HG03196 (cell line): Measurements from ENCODE around the gene KLRD1.
A peak's percentile ranks its signal among the peaks of the same experiment; 100 is the strongest.
"Not testable (repeated sequence)": the region's sequence is repeated elsewhere in the genome, so short reads cannot be mapped to it uniquely, and the experiment has no call there.

Experiments used
- ATAC-seq: cut with Tn5 transposase; IDR thresholded peaks from one replicate; pipeline ENCODE4 v1.9.1; 2021; ENCODE audit not compliant: unreplicated experiment

Gene KLRD1

DNA sequence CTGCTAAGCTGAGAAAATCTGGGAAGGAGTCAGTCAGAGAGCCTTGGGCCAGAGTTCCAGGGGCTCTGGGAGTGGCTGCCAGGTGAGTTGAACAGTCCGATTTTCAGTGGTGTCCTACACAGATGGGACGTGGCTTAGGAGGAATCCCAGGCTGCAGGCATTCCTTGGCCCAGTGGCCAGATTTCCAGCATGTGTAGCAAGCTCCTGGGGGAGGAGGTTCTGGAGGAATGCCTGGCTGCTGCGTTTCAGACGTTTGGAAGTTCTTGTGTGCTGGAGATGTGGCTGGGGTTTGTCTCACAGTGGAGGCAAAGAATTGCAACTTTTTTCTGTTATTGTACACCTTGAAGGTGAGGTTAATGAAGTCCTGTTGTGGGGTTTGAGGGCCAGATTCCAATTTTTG is 28.5 kb downstream of the KLRD1 start:
- ATAC-seq, result not testable (repeated sequence)

GRCh38 chr12:10338470-10338869 is 30.8 kb downstream of the KLRD1 start:
- not testable (repeated sequence) for ATAC-seq

DNA sequence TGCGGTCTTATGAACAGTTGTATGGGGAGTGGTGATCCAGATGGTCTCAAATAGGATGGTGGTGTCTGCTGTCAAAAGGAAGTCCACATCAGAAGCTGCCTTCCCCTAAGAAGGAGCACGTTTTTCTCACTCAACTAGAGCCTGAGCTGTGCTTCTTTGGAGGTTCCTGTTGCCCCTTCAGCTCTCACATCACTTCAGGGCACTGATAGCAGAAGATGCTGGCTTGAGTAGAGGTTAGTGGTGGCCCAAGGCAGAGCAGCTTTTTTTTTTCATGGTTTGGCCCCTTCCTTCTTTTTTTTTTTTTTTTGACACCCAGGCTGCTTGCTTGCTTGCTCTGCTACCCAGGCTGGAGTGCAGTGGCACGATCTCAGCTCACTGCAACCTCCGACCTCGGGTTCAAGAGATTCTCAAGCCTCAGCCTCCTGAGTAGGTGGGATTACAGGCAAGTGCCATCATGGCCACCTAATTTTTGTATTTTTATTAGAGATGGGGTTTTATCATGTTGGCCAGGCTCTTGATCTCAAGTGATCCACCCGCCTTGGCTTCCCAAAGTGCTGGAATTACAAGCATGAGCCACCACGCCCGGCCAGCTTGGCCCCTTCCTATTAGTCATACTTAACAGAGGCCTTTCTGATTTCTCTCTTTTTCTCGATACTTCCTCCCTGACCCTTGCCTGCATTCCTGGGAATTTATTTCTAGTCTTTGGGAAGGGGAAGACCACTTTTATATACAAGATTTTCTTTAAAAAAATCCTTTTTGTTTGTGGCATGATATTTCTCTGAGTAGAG is 31.6 kb downstream of the KLRD1 start:
- ATAC-seq, result no peak

- not testable (repeated sequence) for ATAC-seq
Observed at GRCh38 chr12:10340946-10341345, 33.3 kb downstream of the KLRD1 start.

GRCh38 chr12:10341892-10342509 is 34.3 kb downstream of the KLRD1 start:
- no peak for ATAC-seq

GRCh38 chr12:10351457-10351856 is 43.8 kb downstream of the KLRD1 start:
- ATAC-seq, result not testable (repeated sequence)

- ATAC-seq, result no peak
Observed at GRCh38 chr12:10354071-10354470, 46.4 kb downstream of the KLRD1 start.

- ATAC-seq, result no peak
Observed at GRCh38 chr12:10354502-10354901, 46.8 kb downstream of the KLRD1 start.

GRCh38 chr12:10358131-10358530 is 50.5 kb downstream of the KLRD1 start:
- no peak for ATAC-seq

DNA sequence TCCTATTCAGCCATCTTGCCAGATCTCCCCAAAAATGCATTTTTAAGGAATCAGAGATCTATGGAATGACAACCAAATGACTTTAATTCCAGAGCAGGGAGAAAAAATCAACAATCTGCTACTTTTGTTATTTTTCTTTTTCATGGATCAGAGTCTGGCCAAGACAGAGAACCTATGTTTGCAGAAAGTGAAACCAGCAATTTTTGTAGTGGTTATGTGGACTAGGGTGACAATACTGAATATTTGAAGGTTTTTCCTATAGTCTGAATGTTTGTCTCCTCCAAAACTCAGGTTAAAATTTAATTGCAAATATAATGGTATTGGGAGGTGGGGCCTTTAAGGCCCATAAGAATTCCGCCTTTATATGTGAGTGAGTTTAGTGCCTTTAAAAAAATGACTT is 51.3 kb downstream of the KLRD1 start:
- ATAC-seq, result no peak

DNA sequence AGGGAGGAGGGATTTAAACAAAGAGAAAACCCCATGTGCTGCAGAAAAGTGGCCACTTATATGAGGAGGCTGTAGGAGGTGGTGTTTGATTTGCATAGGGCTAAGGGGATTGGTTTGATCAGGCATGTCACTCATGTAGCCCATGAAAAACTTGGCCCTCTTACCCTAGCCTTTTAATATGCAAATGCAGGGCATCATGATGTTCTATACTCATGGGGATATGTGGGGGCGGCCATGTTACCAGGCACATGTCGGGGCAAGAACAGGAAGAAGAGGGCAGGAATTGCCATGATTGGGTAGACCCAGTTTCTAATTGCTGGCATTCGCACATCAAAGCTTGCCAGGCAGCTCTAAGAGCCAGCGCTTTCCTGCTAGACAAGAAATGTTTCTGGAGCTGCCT is 53.4 kb downstream of the KLRD1 start:
- ATAC-seq, result no peak

DNA sequence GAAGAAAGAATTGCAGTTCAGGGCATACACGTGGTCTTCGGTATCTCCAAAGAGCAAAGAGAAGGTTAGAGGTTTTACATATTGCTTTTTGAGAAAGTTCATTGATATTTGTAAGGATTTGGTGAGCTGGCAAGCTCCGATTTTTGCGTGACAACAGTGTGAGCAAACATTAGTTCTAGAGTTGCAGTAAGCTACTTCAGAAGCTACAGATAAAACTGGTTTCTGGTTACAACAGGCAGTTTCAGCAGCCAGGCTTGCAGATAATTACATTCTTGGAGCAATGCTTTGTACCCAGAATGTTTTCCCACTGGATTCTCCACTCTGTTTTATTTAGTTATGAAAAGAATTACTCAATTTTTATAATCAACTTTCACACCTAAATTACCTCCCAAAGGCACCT is 54.0 kb downstream of the KLRD1 start:
- no peak for ATAC-seq

DNA sequence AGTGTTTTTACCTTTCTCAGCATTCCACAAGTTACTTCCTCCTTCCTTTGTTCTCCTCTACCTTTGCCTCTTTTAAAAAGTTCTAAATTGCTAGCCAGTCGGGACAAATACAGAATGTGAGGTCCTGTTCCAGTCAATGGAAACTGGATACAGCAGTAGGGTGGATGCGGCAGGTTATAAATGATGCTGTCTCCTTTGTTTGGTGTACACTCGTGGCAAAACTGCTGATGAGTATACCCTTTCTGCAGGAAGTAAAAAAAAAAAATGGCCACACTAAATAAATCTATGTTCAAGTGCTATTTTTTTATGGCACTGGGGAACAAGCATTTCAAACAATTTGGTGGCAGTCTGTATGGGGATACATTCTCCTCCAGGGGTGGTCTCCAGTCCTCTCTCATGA is 54.7 kb downstream of the KLRD1 start:
- no peak for ATAC-seq

DNA sequence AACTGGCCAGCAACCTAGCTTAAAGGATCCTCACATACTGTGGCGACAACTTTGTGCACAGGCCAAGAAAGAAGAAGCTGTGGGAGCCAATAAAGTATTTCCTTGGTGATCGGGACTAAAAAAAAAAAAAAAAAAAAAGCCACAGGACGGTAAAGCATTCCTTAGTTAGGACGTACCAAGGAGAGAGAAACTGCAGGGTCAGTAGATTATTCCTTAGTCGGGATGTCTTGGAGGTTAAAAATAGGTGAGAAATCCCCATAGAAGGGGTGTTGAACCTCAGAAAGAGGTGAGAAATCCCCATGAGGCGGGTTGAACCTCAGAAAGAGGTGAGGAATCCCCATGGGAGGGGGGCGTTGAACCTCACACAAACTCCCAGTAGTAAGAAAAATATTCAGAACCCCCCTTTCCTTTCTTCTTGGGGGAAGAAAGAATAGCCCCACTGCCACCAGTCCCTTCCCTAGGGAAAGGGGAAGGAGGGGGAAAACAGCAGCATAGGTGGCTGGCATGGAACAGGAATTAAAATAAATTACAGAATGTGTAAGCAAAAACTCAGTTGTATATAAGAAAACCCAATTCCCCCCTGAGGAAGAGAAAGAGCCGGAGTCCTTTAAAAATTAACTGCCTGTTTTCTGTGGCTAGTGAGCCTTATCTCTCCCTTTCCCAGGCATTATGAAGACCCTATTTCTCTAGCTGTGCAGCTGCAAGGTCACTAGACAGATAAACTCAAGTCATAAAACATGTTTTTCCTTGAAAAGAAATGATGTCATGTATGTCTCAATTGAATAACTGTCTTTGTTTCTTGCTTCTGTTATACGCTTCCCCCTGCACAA is 55.4 kb downstream of the KLRD1 start:
- no peak for ATAC-seq

DNA sequence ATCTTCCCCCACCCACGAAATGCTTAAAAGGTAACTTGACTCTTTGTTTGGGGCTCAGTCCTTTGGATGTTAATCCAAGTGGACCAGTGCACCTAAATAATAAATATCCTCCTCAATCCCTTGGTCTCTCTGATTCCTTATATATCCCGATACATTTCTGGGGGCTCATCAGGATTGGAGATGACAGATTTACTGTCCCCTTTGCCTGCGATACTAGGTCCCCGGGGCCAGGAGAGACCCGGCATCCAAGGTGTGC is 55.9 kb downstream of the KLRD1 start:
- ATAC-seq, result no peak

GRCh38 chr12:10363914-10364814 is 56.5 kb downstream of the KLRD1 start:
- ATAC-seq, result peak; percentile 90

DNA sequence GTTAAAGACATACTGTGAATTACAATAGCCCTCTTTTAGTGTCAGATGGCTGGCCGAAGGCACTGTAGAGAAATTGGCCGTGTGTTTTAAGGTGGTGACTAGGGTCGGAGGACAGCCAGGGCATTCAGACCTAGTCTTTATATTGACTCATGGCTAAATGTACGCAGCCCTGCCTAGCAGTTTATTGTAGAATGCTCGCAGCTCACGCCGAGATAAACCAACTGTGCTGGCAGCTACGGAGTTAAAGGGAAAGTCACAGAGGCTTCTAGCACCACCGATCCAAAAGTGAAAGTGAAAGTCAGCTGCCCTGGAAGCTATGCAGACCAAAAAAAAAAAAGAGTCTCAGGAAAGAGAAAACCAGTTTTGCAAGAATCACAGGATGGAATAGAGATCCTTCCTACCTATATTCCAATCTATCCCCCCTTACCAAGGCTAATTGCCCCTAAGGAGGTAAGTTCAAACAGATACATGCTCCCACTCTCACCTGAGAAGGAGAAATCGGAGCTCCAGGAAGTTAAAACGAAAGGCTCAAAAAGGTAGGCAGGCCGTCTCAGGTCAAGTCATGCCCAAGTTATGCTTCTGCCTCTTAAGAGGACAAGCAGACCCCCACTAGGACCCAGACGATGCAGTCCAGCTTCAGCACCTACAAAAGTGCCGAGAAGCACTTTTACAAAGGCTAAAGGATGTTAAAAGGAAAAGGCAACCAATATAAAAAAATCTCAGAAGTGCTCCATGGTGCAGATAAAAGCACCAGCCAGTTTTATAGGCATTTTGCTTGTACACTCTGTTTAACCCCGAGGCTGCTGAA is 57.3 kb downstream of the KLRD1 start:
- ATAC-seq, result peak; percentile 48

- no peak for ATAC-seq
Observed at GRCh38 chr12:10365696-10366405, 58.2 kb downstream of the KLRD1 start.

- no peak for ATAC-seq
Observed at GRCh38 chr12:10366875-10367274, 59.2 kb downstream of the KLRD1 start.

DNA sequence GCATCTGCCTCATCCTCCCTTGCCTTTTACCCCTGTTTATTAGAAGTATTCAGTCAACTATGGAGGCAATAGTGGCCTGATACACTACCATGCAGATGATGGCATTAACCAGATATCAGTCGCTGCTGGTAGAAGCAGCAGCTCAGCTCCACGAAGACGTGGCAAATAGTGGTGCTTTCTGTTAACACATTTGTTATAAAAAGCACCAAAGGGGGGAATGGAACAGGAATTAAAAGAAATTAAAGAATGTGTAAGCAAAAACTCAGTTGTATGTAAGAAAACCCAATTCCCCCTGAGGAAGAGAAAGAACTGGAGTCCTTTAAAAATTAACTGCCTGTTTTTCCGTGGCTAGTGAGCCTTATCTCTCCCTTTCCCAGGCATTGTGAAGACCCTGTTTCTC is 60.0 kb downstream of the KLRD1 start:
- ATAC-seq, result not testable (repeated sequence)
